ENCODE results near the gene PTPRJ. TPM values are rescaled to one million over a fixed set of nuclear protein-coding genes. Genes with fewer than 3 reads are reported as not detected.
A peak's percentile ranks its signal among the peaks of the same experiment; 100 is the strongest.
"Not testable (repeated sequence)": the region's sequence is repeated elsewhere in the genome, so short reads cannot be mapped to it uniquely, and the experiment has no call there.

Gene PTPRJ
- 10 to 100 TPM in 1 of 4 donors, 1 to 10 TPM in 3; 2.6 to 12.4 (median 4.7) TPM for total RNA-seq
- polyA plus RNA-seq, result 1 to 10 TPM in 1 of 3 donors, under 1 TPM in 2; 0.32 to 4.4 (median 0.71) TPM
- long read RNA-seq, donor 1, result 0 reads
- long read RNA-seq, donor 2, partial matches to known transcripts, result 4 of 13 reads
- long read RNA-seq, donor 2, other reads (novel, unspliced or antisense), result 9 of 13 reads

- peak; percentile 57 to 73 for DNase-seq
- H3K27ac ChIP-seq, result peak within 1 kb of the TSS; percentile 53
- peak; percentile 60 to 68 (median 67) for ATAC-seq
- peak within 1 kb of the TSS; percentile 90 for H3K4me3 ChIP-seq
- WGBS, 3 donors, result 1 to 3% (median 3%) methylated on average over 37 to 111 of the region's 111 CpGs
- no peaks in the 10 kb centered on the region for H3K36me3 ChIP-seq (ENCODE audit: insufficient read depth in 1 of 2, low read depth in 1 of 2)
- peaks cover 0 to 2% (median 0%) of the 10 kb centered on the region in 3 donors for H3K27me3 ChIP-seq (ENCODE audit: insufficient read depth in 3 of 3, low read length in 2 of 3)
- no peak for TF ChIP-seq CTCF (IDR thresholded peaks at IDR 0.05)
- H3K4me1 ChIP-seq, result peaks cover 8% of the 10 kb centered on the region
- H3K9me3 ChIP-seq, result no peaks in the 10 kb centered on the region
- intact Hi-C loops (cut with DNase I), result loop anchor here in 1 of 2 donors (5.0 kb wide), 2 partner anchors 107 to 127 kb away; no protein-coding TSS in a partner anchor
Measured at GRCh38 chr11:47980088-47980906, at the start of gene PTPRJ. PTPRJ (plus strand) TSS chr11:47980559; CDS start chr11:47980913, 354 bp downstream.

- ATAC-seq (no peak), DNase-seq (no peak)
- no peak overlapping the region for H3K4me3 ChIP-seq
- H3K27me3 ChIP-seq (ENCODE audit: insufficient read depth in 3 of 3, low read length in 2 of 3), result no peaks in the 10 kb centered on the region
- H3K9me3 ChIP-seq, result no peaks in the 10 kb centered on the region
- no peak overlapping the region for H3K27ac ChIP-seq
- H3K36me3 ChIP-seq (ENCODE audit: insufficient read depth in 1 of 2, low read depth in 1 of 2), result no peaks in the 10 kb centered on the region
- TF ChIP-seq CTCF (IDR thresholded peaks at IDR 0.05), result no peak
- H3K4me1 ChIP-seq, result peaks cover 5% of the 10 kb centered on the region
- intact Hi-C loops (cut with DNase I), result no loop called here
Measured at GRCh38 chr11:47932544-47932943, 47.8 kb upstream of the PTPRJ start.

GRCh38 chr11:47933797-47934196 lies 46.6 kb upstream of the PTPRJ start:
- 79 to 85% (median 83%) methylated on average over 12 of the region's 12 CpGs for WGBS, 3 donors
- intact Hi-C loops (cut with DNase I), result loop anchor here (1.0 to 2.0 kb wide), 2 partner anchors 175 to 177 kb away; no protein-coding TSS in a partner anchor
- not testable (repeated sequence) for H3K9me3 ChIP-seq; H3K27me3 ChIP-seq (ENCODE audit: insufficient read depth in 3 of 3, low read length in 2 of 3); H3K4me3 ChIP-seq; H3K4me1 ChIP-seq; ATAC-seq; H3K27ac ChIP-seq; DNase-seq; H3K36me3 ChIP-seq (ENCODE audit: insufficient read depth in 1 of 2, low read depth in 1 of 2)

GRCh38 chr11:47938791-47939560 lies 41.4 kb upstream of the PTPRJ start:
- 85 to 92% (median 90%) methylated on average over 7 of the region's 7 CpGs for WGBS, 3 donors
- Histone ChIP-seq H3K4me1 (no peaks in the 10 kb centered on the region), H3K27me3 (ENCODE audit: insufficient read depth in 3 of 3, low read length in 2 of 3) (no peaks in the 10 kb centered on the region), H3K9me3 (no peaks in the 10 kb centered on the region), H3K27ac (no peak overlapping the region), H3K36me3 (ENCODE audit: insufficient read depth in 1 of 2, low read depth in 1 of 2) (no peaks in the 10 kb centered on the region), H3K4me3 (no peak overlapping the region)
- ATAC-seq (no peak), DNase-seq (no peak)
- intact Hi-C loops (cut with DNase I), result no loop called here
- TF ChIP-seq CTCF (IDR thresholded peaks at IDR 0.05), result no peak
